ENCODE results near the gene ADAM19.

GRCh38 chr5:157620776-157621175, 45.2 kb upstream of the ADAM19 start:
- no peak for TF ChIP-seq BHLHE40 (IDR thresholded peaks at IDR 0.05; ENCODE audit: borderline replicate concordance)
- TF ChIP-seq TARDBP (IDR thresholded peaks at IDR 0.05), result no peak
- no peak for TF ChIP-seq NFRKB (IDR thresholded peaks at IDR 0.05)
- TF ChIP-seq SP1 (IDR thresholded peaks at IDR 0.05), result no peak
- TF ChIP-seq SUZ12 (IDR thresholded peaks at IDR 0.05), result no peak
- no peak for TF ChIP-seq FOXA1 (IDR thresholded peaks at IDR 0.05)
- TF ChIP-seq FOXM1 (IDR thresholded peaks at IDR 0.05; ENCODE audit: borderline replicate concordance), result no peak
- no peak for TF ChIP-seq CTBP1 (IDR thresholded peaks at IDR 0.05; ENCODE audit: borderline replicate concordance)
- TF ChIP-seq, protein P1, sequence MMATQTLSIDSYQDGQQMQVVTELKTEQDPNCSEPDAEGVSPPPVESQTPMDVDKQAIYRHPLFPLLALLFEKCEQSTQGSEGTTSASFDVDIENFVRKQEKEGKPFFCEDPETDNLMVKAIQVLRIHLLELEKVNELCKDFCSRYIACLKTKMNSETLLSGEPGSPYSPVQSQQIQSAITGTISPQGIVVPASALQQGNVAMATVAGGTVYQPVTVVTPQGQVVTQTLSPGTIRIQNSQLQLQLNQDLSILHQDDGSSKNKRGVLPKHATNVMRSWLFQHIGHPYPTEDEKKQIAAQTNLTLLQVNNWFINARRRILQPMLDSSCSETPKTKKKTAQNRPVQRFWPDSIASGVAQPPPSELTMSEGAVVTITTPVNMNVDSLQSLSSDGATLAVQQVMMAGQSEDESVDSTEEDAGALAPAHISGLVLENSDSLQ (IDR thresholded peaks at IDR 0.05), result no peak
- no peak for TF ChIP-seq ELF4 (IDR thresholded peaks at IDR 0.05)
- no peak for TF ChIP-seq ARNT (IDR thresholded peaks at IDR 0.05)
- no peak for TF ChIP-seq L3MBTL2 (conservative IDR thresholded peaks at IDR 0.05)
- TF ChIP-seq HDGF (IDR thresholded peaks at IDR 0.05; ENCODE audit: borderline replicate concordance), result no peak
